ENCODE results near the gene HOXA13. TPM values are rescaled to one million over a fixed set of nuclear protein-coding genes. Genes with fewer than 3 reads are reported as not detected.

Gene HOXA13
- total and polyA plus RNA-seq, 3 experiments from 2014 or later: not detected

DNA sequence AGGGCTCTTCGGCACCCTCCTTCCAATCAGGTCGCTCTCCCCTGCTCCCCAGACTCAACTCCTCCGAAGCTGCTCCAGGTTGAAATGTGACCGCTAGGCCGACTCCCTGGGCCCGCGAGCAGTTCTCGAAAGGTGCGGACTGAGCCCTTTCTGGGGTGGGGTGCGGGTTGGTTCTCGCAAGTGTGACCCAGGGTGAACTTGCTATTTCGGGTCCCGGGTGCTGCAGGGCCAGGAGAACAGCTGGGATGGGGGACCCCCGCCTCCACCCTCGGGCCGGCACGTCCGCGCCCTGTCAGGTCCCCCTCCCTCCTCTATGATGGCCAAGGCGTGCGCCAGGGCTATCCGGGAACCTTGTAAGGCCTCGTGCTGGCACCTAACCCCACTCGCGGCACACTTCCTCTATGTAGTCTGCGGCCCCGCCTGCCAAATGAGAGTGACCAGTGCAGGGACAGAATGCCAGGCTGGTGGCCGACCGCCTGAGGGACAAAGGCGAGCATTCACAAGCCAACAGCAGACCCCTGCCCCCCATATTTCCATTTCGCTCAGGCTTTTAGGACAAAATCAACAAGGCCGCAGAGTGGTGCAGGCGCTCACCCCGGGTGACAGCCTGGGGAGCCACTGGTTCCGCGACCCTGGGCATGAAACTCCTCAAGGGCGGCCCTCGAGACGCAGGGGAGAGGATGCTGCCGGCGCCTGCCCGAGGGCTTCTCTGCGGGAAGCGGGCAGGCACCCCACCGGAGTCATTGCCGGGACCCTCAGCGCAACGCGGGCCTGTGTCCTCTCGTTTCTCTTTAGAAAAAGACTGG lies 13.7 kb upstream of the HOXA13 start:
- H3K9me3 Mint-ChIP-seq: no peaks in the 10 kb centered on the region
- H3K36me3 Mint-ChIP-seq: no peaks in the 10 kb centered on the region

GRCh38 chr7:27212497-27213432 lies 12.9 kb upstream of the HOXA13 start:
- Mint-ChIP-seq H3K36me3 (no peaks in the 10 kb centered on the region), H3K27ac (no peak overlapping the region), H3K27me3 (peaks cover 70 to 91% of the 10 kb centered on the region in 2 donors), H3K9me3 (no peaks in the 10 kb centered on the region), H3K4me3 (no peak overlapping the region), H3K4me1 (peaks cover 6 to 12% (median 10%) of the 10 kb centered on the region in 3 donors)
- ChIA-PET POLR2A (no interaction called here), CTCF (no interaction called here)
- no peak overlapping the region for H3K27ac ChIP-seq (ENCODE audit: low read depth, low read length)
- no peak overlapping the region for H3K4me3 ChIP-seq (ENCODE audit: low read length)
- DNase-seq: no peak
- H3K27me3 ChIP-seq (ENCODE audit: insufficient read depth, low read length, poor library complexity, severe bottlenecking): peaks cover 41% of the 10 kb centered on the region
- no peaks in the 10 kb centered on the region for H3K4me1 ChIP-seq (ENCODE audit: insufficient read depth, low read length)
- no peaks in the 10 kb centered on the region for H3K9me3 ChIP-seq (ENCODE audit: low read length)
- H3K36me3 ChIP-seq (ENCODE audit: insufficient read depth, low read length): no peaks in the 10 kb centered on the region

More for the DNA sequence above, 13.7 kb upstream of the HOXA13 start:
- POLR2A ChIA-PET: no interaction called here
- Histone ChIP-seq H3K4me3 (ENCODE audit: low read length) (no peak overlapping the region), H3K36me3 (ENCODE audit: insufficient read depth, low read length) (no peaks in the 10 kb centered on the region), H3K9me3 (ENCODE audit: low read length) (no peaks in the 10 kb centered on the region), H3K27me3 (ENCODE audit: insufficient read depth, low read length, poor library complexity, severe bottlenecking) (peaks cover 38% of the 10 kb centered on the region), H3K4me1 (ENCODE audit: insufficient read depth, low read length) (no peaks in the 10 kb centered on the region), H3K27ac (ENCODE audit: low read depth, low read length) (no peak overlapping the region)
- H3K27ac Mint-ChIP-seq: no peak overlapping the region
- H3K4me3 Mint-ChIP-seq: no peak overlapping the region
- DNase-seq: no peak
- H3K27me3 Mint-ChIP-seq: peaks cover 66 to 92% of the 10 kb centered on the region in 2 donors
- peaks cover 6 to 12% (median 10%) of the 10 kb centered on the region in 3 donors for H3K4me1 Mint-ChIP-seq
- CTCF ChIA-PET: no interaction called here

- no peak overlapping the region for H3K27ac Mint-ChIP-seq
Observed at GRCh38 chr7:27211764-27212204, 11.9 kb upstream of the HOXA13 start.

DNA sequence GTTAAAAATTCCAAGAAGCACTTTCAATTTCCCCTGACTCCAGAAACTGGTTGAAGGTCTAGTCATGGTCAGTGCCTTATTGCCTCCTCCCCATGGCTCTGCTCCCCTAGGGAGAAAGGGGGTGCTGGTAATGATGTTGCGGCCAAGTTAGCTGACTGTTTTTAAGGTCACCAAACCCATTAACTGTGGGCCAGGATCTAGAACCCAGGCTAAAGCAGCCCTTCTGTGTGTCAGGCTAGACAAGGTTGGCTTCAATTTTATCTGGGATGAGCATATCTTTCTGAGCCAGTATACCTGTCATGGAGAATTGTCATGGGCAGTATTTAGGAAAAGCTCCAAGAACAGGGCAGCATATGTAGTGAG lies 11.2 kb upstream of the HOXA13 start:
- peaks cover 70 to 94% of the 10 kb centered on the region in 2 donors for H3K27me3 Mint-ChIP-seq
- Histone ChIP-seq H3K36me3 (ENCODE audit: insufficient read depth, low read length) (no peaks in the 10 kb centered on the region), H3K4me3 (ENCODE audit: low read length) (no peak overlapping the region), H3K27me3 (ENCODE audit: insufficient read depth, low read length, poor library complexity, severe bottlenecking) (peaks cover 54% of the 10 kb centered on the region), H3K9me3 (ENCODE audit: low read length) (no peaks in the 10 kb centered on the region), H3K4me1 (ENCODE audit: insufficient read depth, low read length) (no peaks in the 10 kb centered on the region), H3K27ac (ENCODE audit: low read depth, low read length) (no peak overlapping the region)
- POLR2A ChIA-PET: no interaction called here
- H3K36me3 Mint-ChIP-seq: no peaks in the 10 kb centered on the region
- no peak for DNase-seq
- H3K27ac Mint-ChIP-seq: peak overlapping the region in 1 of 8 donors; percentile 45
- H3K9me3 Mint-ChIP-seq: peaks cover 0 to 4% (median 0%) of the 10 kb centered on the region in 5 donors
- H3K4me3 Mint-ChIP-seq: no peak overlapping the region
- CTCF ChIA-PET: interaction anchor here (0.9 to 4.6 kb wide), 3 partner anchors 13 to 50 kb away, joined by 3 to 22 read pairs (median 4); no protein-coding TSS in a partner anchor
- H3K4me1 Mint-ChIP-seq: peaks cover 6 to 14% (median 10%) of the 10 kb centered on the region in 3 donors

More at GRCh38 chr7:27211764-27212204, 11.9 kb upstream of the HOXA13 start:
- Mint-ChIP-seq H3K9me3 (no peaks in the 10 kb centered on the region), H3K4me1 (peaks cover 6 to 12% (median 10%) of the 10 kb centered on the region in 3 donors), H3K4me3 (no peak overlapping the region), H3K27me3 (peaks cover 68 to 94% of the 10 kb centered on the region in 2 donors), H3K36me3 (no peaks in the 10 kb centered on the region)
- Histone ChIP-seq H3K36me3 (ENCODE audit: insufficient read depth, low read length) (no peaks in the 10 kb centered on the region), H3K27me3 (ENCODE audit: insufficient read depth, low read length, poor library complexity, severe bottlenecking) (peaks cover 47% of the 10 kb centered on the region), H3K9me3 (ENCODE audit: low read length) (no peaks in the 10 kb centered on the region), H3K4me3 (ENCODE audit: low read length) (no peak overlapping the region), H3K27ac (ENCODE audit: low read depth, low read length) (no peak overlapping the region), H3K4me1 (ENCODE audit: insufficient read depth, low read length) (no peaks in the 10 kb centered on the region)
- no peak for DNase-seq
- POLR2A ChIA-PET: no interaction called here
- CTCF ChIA-PET: interaction anchor here (1.0 kb wide), 1 partner anchor 13 kb away, joined by 4 read pairs; no protein-coding TSS in a partner anchor

GRCh38 chr7:27210441-27211083 lies 10.7 kb upstream of the HOXA13 start:
- Mint-ChIP-seq H3K27ac (peak overlapping the region in 1 of 8 donors; percentile 15), H3K4me3 (peak overlapping the region in 6 of 7 donors; percentile 48 to 84 (median 58)), H3K9me3 (peaks cover 0 to 4% (median 0%) of the 10 kb centered on the region in 5 donors), H3K4me1 (peaks cover 9 to 19% (median 14%) of the 10 kb centered on the region in 3 donors), H3K36me3 (no peaks in the 10 kb centered on the region), H3K27me3 (peaks cover 75 to 94% of the 10 kb centered on the region in 2 donors)
- H3K9me3 ChIP-seq (ENCODE audit: low read length): no peaks in the 10 kb centered on the region
- no peak for DNase-seq
- ChIA-PET POLR2A (no interaction called here), CTCF (interaction anchor here (0.9 to 4.6 kb wide), 5 partner anchors 12 to 565 kb away, joined by 3 to 22 read pairs (median 4); no protein-coding TSS in a partner anchor)
- peak overlapping the region; percentile 21 for H3K4me3 ChIP-seq (ENCODE audit: low read length)
- no peak overlapping the region for H3K27ac ChIP-seq (ENCODE audit: low read depth, low read length)
- H3K4me1 ChIP-seq (ENCODE audit: insufficient read depth, low read length): peaks cover 3% of the 10 kb centered on the region
- no peaks in the 10 kb centered on the region for H3K36me3 ChIP-seq (ENCODE audit: insufficient read depth, low read length)
- peaks cover 59% of the 10 kb centered on the region for H3K27me3 ChIP-seq (ENCODE audit: insufficient read depth, low read length, poor library complexity, severe bottlenecking)

DNA sequence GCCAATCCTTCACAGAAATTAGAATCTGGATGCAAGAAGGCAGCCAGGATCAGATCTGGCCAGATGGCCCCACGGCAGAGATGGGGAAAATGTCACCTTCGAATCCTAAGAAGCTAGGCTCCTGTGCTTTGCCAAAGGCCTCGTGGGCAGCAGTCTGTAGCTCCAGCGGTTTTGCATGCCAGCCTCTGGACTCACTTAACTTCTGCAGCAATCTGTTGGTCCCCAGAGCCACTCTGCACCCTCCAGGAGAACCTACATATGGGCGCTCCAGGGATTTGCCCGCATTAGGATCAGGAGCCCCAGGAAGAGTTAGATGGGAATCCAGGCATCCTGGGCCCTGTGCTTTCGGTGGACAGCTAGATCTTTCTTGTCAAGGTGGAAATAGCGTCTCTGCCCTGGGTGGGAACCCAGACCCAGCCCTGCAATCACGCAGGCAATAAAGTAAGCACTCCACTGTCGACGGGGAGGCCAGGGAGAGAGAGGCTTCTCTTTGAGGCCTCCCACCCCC lies 10.1 kb upstream of the HOXA13 start:
- H3K36me3 Mint-ChIP-seq: no peaks in the 10 kb centered on the region
- peaks cover 64% of the 10 kb centered on the region for H3K27me3 ChIP-seq (ENCODE audit: insufficient read depth, low read length, poor library complexity, severe bottlenecking)
- H3K27me3 Mint-ChIP-seq: peaks cover 74 to 92% of the 10 kb centered on the region in 2 donors
- no peaks in the 10 kb centered on the region for H3K36me3 ChIP-seq (ENCODE audit: insufficient read depth, low read length)
- H3K9me3 Mint-ChIP-seq: peaks cover 0 to 4% (median 0%) of the 10 kb centered on the region in 5 donors
- H3K9me3 ChIP-seq (ENCODE audit: low read length): no peaks in the 10 kb centered on the region
- ChIA-PET CTCF (interaction anchor here (0.6 to 4.6 kb wide), 7 partner anchors 14 to 810 kb away, joined by 3 to 22 read pairs (median 3); no protein-coding TSS in a partner anchor), POLR2A (no interaction called here)
- H3K4me1 ChIP-seq (ENCODE audit: insufficient read depth, low read length): peaks cover 5% of the 10 kb centered on the region
- H3K27ac ChIP-seq (ENCODE audit: low read depth, low read length): no peak overlapping the region
- peak overlapping the region in 1 of 8 donors; percentile 15 for H3K27ac Mint-ChIP-seq
- H3K4me3 ChIP-seq (ENCODE audit: low read length): no peak overlapping the region
- peak overlapping the region in 3 of 7 donors; percentile 48 to 58 (median 57) for H3K4me3 Mint-ChIP-seq
- no peak for DNase-seq
- H3K4me1 Mint-ChIP-seq: peaks cover 12 to 22% (median 18%) of the 10 kb centered on the region in 3 donors

DNA sequence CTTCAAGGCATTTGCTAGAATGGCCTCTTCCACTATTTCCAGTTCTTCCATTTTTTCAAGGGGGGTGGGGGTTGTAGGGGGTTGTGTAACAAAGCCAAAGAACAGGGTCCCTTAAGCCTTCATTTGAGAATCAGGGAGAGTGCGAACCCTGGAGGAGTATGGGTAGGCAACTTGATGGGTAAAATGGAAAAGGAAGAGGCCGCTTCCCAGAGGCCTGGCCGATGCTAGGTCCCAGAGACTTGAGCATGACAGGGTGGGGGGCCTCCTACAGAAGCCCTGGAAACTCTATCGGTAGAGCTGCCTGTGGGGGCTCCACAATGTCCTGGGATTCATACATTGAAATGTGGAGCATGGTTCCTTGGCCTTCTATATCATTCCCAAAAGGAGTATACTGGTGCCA lies 9.1 kb upstream of the HOXA13 start:
- no peak overlapping the region for H3K27ac Mint-ChIP-seq
- CTCF ChIA-PET: interaction anchor here (1.5 to 4.6 kb wide), 4 partner anchors 14 to 566 kb away, joined by 3 to 22 read pairs (median 4); no protein-coding TSS in a partner anchor
- H3K4me1 Mint-ChIP-seq: peaks cover 17 to 28% (median 22%) of the 10 kb centered on the region in 3 donors
- peaks cover 0 to 5% (median 0%) of the 10 kb centered on the region in 5 donors for H3K9me3 Mint-ChIP-seq
- peaks cover 5% of the 10 kb centered on the region for H3K4me1 ChIP-seq (ENCODE audit: insufficient read depth, low read length)
- H3K9me3 ChIP-seq (ENCODE audit: low read length): no peaks in the 10 kb centered on the region
- peaks cover 74% of the 10 kb centered on the region for H3K27me3 ChIP-seq (ENCODE audit: insufficient read depth, low read length, poor library complexity, severe bottlenecking)
- H3K36me3 ChIP-seq (ENCODE audit: insufficient read depth, low read length): no peaks in the 10 kb centered on the region
- H3K27ac ChIP-seq (ENCODE audit: low read depth, low read length): no peak overlapping the region
- no peak overlapping the region for H3K4me3 Mint-ChIP-seq
- H3K4me3 ChIP-seq (ENCODE audit: low read length): no peak overlapping the region
- no peak for DNase-seq
- POLR2A ChIA-PET: no interaction called here
- no peaks in the 10 kb centered on the region for H3K36me3 Mint-ChIP-seq
- peaks cover 78 to 92% of the 10 kb centered on the region in 2 donors for H3K27me3 Mint-ChIP-seq
